Choroid plexus epithelial cell (primary cell): ENCODE results near the gene NTM.

Source experiments
- DNase-seq: peaks from one replicate; pipeline ENCODE4 v3.0.0-alpha.2; 2010; ENCODE audit warnings: low read depth
- H3K4me3 ChIP-seq: 2 replicates; pipeline ENCODE4 v1.5.1; 2011; ENCODE audit warnings: low read depth, mild to moderate bottlenecking, control low read depth, low read length, moderate library complexity
- TF ChIP-seq, protein P1 (sequence below): conservative IDR thresholded peaks from 2 replicates; pipeline ENCODE4 v1.5.1; 2011; ENCODE audit warnings: low read depth, mild to moderate bottlenecking, control low read depth, inconsistent platforms, low read length, moderate library complexity

NTM gene

DNA sequence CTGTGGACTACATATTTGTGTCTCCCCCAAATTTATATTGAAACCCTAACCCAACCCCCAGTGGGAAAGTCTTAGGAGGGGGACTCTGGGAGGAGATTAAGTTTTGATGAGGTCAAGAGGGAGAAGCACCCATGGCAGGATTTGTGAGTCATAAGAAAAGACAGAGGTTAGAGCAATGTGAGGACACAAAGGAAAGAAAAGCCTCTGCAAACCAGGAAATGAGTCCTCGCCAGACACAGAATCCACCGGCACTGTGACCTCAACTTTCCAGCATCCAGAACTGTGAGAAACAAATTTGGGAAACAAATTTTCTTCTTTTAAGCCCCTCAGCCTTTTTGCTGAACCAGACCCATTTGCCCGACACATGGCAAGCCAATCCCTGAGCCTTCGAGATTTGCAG is 397.0 kb downstream of the NTM start:
- TF ChIP-seq, protein P1, sequence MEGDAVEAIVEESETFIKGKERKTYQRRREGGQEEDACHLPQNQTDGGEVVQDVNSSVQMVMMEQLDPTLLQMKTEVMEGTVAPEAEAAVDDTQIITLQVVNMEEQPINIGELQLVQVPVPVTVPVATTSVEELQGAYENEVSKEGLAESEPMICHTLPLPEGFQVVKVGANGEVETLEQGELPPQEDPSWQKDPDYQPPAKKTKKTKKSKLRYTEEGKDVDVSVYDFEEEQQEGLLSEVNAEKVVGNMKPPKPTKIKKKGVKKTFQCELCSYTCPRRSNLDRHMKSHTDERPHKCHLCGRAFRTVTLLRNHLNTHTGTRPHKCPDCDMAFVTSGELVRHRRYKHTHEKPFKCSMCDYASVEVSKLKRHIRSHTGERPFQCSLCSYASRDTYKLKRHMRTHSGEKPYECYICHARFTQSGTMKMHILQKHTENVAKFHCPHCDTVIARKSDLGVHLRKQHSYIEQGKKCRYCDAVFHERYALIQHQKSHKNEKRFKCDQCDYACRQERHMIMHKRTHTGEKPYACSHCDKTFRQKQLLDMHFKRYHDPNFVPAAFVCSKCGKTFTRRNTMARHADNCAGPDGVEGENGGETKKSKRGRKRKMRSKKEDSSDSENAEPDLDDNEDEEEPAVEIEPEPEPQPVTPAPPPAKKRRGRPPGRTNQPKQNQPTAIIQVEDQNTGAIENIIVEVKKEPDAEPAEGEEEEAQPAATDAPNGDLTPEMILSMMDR = no peak
- DNase-seq = peak; percentile 44
- no peak overlapping the region for H3K4me3 ChIP-seq

DNA sequence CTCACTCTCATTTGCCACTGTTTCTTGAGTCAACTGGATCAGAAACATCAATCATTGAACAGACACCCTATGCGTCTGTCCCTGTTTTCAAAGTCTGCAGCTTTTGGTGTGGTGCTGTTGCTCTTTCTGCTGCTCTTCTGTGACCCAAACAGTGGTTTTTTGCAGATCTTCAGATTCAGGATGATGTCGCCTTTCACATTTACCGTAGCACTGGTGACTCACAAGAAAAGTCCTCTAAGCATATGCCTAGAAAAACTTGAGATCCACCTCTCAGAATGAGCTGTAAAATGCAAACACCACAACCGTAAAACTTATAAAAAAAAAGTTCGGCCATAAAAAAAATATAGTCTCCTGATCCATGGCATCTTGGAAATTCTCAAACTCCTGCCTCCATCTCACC is 400.4 kb downstream of the NTM start:
- TF ChIP-seq, protein P1 = no peak

GRCh38 chr11:131771471-131771870 is 401.1 kb downstream of the NTM start:
- TF ChIP-seq, protein P1 = no peak
- no peak for DNase-seq
- no peak overlapping the region for H3K4me3 ChIP-seq

More for the DNA sequence above, 400.4 kb downstream of the NTM start:
- DNase-seq = peak; percentile 29
- H3K4me3 ChIP-seq = no peak overlapping the region

- H3K4me3 ChIP-seq = no peak overlapping the region
- DNase-seq = no peak
- TF ChIP-seq, protein P1 = no peak
Observed at GRCh38 chr11:131773626-131774025, 403.2 kb downstream of the NTM start.

- TF ChIP-seq, protein P1 = no peak
Observed at GRCh38 chr11:131776211-131776610, 405.8 kb downstream of the NTM start.

DNA sequence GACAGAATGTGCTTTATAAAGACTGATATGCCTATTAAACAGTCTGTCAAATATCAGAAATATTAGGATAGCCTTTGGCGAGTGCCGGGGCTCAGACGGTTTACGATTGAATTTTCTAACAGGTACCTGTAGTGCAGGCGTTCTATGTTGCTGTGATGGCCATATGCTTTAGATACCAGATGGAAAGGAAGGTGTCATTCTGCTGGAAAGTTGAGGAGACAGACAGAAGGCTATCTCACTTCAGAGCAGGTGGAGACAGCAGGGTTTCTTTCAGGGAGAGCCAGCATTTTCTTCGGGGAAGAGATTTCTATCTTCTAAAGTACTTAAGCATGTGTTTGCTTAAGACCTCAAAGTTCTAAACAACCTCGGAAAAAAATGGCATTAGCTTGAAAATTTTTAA is 415.4 kb downstream of the NTM start:
- H3K4me3 ChIP-seq = no peak overlapping the region
- DNase-seq = no peak
- TF ChIP-seq, protein P1 = no peak

More at GRCh38 chr11:131776211-131776610, 405.8 kb downstream of the NTM start:
- DNase-seq = no peak
- H3K4me3 ChIP-seq = no peak overlapping the region

DNA sequence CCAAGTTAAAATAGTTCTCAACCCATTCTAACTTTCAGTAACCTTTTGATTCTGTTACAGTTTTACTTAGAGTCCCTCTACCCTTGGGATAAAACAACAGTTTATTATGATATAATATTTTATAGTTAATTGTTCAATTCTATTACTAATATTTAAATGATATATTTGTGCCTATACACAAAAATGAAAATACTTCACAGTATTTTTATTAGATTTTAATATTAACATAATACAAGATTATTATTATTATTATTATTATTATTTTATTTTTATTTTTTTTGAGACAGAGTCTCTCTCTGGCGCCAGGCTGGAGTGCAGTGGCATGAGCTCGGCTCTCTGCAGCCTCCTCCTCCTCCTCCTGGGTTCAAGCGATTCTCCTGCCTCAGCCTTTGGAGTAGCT is 416.7 kb downstream of the NTM start:
- DNase-seq = no peak
- H3K4me3 ChIP-seq = no peak overlapping the region
- TF ChIP-seq, protein P1 = no peak
